KMS-11 (cell line): ENCODE data around the gene CTNNA3.

ENCODE experiments used
- H2AFZ ChIP-seq: fragments of 200-600 bp; sonication (generic); 2 replicates; pipeline ENCODE4 v1.6.1; 2016; ENCODE audit warnings: antibody characterized with exemption, mixed run types, low read depth
- H3K27ac ChIP-seq: fragments of 200-600 bp; sonication (generic); 2 replicates; pipeline ENCODE4 v1.6.1; 2016; ENCODE audit warnings: mild to moderate bottlenecking, mixed run types
- H3K27me3 ChIP-seq: fragments of 200-600 bp; sonication (generic); 2 replicates; pipeline ENCODE4 v1.6.1; 2017; ENCODE audit warnings: mild to moderate bottlenecking, low read depth, mixed run types, moderate library complexity; ENCODE audit not compliant: insufficient read depth
- H3K36me3 ChIP-seq: fragments of 200-600 bp; sonication (generic); 2 replicates; pipeline ENCODE4 v1.6.1; 2017; ENCODE audit warnings: mild to moderate bottlenecking, mixed run types; ENCODE audit not compliant: insufficient read depth
- H3K4me1 ChIP-seq: fragments of 200-600 bp; sonication (generic); 2 replicates; pipeline ENCODE4 v1.6.1; 2016; ENCODE audit warnings: mild to moderate bottlenecking, low read depth, mixed run types; ENCODE audit not compliant: poor library complexity, severe bottlenecking
- H3K4me2 ChIP-seq: fragments of 200-600 bp; sonication (generic); 2 replicates; pipeline ENCODE4 v1.7.0; 2016; ENCODE audit warnings: mild to moderate bottlenecking, mixed run types
- H3K4me3 ChIP-seq: fragments of 200-600 bp; sonication (generic); IDR thresholded peaks from 2 replicates; pipeline ENCODE4 v1.6.1; 2017; ENCODE audit warnings: low read depth, low read length, mixed read lengths; ENCODE audit not compliant: insufficient read depth
- H3K79me2 ChIP-seq: fragments of 200-600 bp; sonication (generic); 2 replicates; pipeline ENCODE4 v1.6.1; 2016; ENCODE audit warnings: low read depth, mixed run types; ENCODE audit not compliant: insufficient read depth
- H3K9ac ChIP-seq: fragments of 200-600 bp; sonication (generic); 2 replicates; pipeline ENCODE4 v1.6.1; 2016; ENCODE audit warnings: mild to moderate bottlenecking, mixed run types
- H4K20me1 ChIP-seq: fragments of 200-600 bp; sonication (generic); 2 replicates; pipeline ENCODE4 v1.6.1; 2016; ENCODE audit warnings: mild to moderate bottlenecking, mixed run types; ENCODE audit not compliant: insufficient read depth
- CTCF ChIP-seq: fragments of 200-600 bp; sonication (generic); conservative IDR thresholded peaks from 2 replicates; pipeline ENCODE4 v1.6.1; 2017; ENCODE audit warnings: low read depth, mild to moderate bottlenecking, antibody characterized with exemption, low read length, moderate library complexity, mixed read lengths

Gene CTNNA3

GRCh38 chr10:67100951-67101350 is 595.0 kb downstream of the CTNNA3 start:
- Histone ChIP-seq H3K4me1 (no peaks in the 10 kb centered on the region), H3K27me3 (no peaks in the 10 kb centered on the region), H3K27ac (no peak overlapping the region), H3K4me2 (no peak overlapping the region), H3K4me3 (no peak overlapping the region), H3K36me3 (no peaks in the 10 kb centered on the region), H3K79me2 (no peaks in the 10 kb centered on the region), H4K20me1 (no peaks in the 10 kb centered on the region), H2AFZ (no peak overlapping the region), H3K9ac (no peak overlapping the region)
- no peak for TF ChIP-seq CTCF

GRCh38 chr10:67098461-67098860 is 597.5 kb downstream of the CTNNA3 start:
- H3K4me1 ChIP-seq: no peaks in the 10 kb centered on the region
- no peaks in the 10 kb centered on the region for H4K20me1 ChIP-seq
- H2AFZ ChIP-seq: no peak overlapping the region
- no peaks in the 10 kb centered on the region for H3K36me3 ChIP-seq
- no peaks in the 10 kb centered on the region for H3K79me2 ChIP-seq
- H3K4me3 ChIP-seq: no peak overlapping the region
- no peak for TF ChIP-seq CTCF
- H3K4me2 ChIP-seq: no peak overlapping the region
- H3K27me3 ChIP-seq: no peaks in the 10 kb centered on the region
- H3K27ac ChIP-seq: no peak overlapping the region
- no peak overlapping the region for H3K9ac ChIP-seq

GRCh38 chr10:67095531-67095930 is 600.5 kb downstream of the CTNNA3 start:
- H3K79me2 ChIP-seq: no peaks in the 10 kb centered on the region
- no peak for TF ChIP-seq CTCF
- no peak overlapping the region for H3K4me2 ChIP-seq
- H3K4me3 ChIP-seq: no peak overlapping the region
- no peak overlapping the region for H3K9ac ChIP-seq
- H4K20me1 ChIP-seq: no peaks in the 10 kb centered on the region
- H3K36me3 ChIP-seq: no peaks in the 10 kb centered on the region
- H3K27ac ChIP-seq: no peak overlapping the region
- H3K4me1 ChIP-seq: no peaks in the 10 kb centered on the region
- no peaks in the 10 kb centered on the region for H3K27me3 ChIP-seq
- H2AFZ ChIP-seq: no peak overlapping the region

GRCh38 chr10:67088036-67088435 is 608.0 kb downstream of the CTNNA3 start:
- H3K4me3 ChIP-seq: no peak overlapping the region
- no peak overlapping the region for H3K27ac ChIP-seq
- no peak overlapping the region for H2AFZ ChIP-seq
- H3K36me3 ChIP-seq: no peaks in the 10 kb centered on the region
- H3K79me2 ChIP-seq: no peaks in the 10 kb centered on the region
- no peak for TF ChIP-seq CTCF
- H4K20me1 ChIP-seq: no peaks in the 10 kb centered on the region
- H3K4me1 ChIP-seq: no peaks in the 10 kb centered on the region
- no peaks in the 10 kb centered on the region for H3K27me3 ChIP-seq
- H3K4me2 ChIP-seq: no peak overlapping the region
- H3K9ac ChIP-seq: no peak overlapping the region

- no peaks in the 10 kb centered on the region for H3K4me1 ChIP-seq
- no peak overlapping the region for H2AFZ ChIP-seq
- H3K36me3 ChIP-seq: no peaks in the 10 kb centered on the region
- no peaks in the 10 kb centered on the region for H4K20me1 ChIP-seq
- H3K27ac ChIP-seq: no peak overlapping the region
- H3K4me3 ChIP-seq: no peak overlapping the region
- no peaks in the 10 kb centered on the region for H3K27me3 ChIP-seq
- H3K9ac ChIP-seq: no peak overlapping the region
- H3K79me2 ChIP-seq: no peaks in the 10 kb centered on the region
- H3K4me2 ChIP-seq: no peak overlapping the region
- TF ChIP-seq CTCF: no peak
Observed at GRCh38 chr10:67087135-67087425, 608.9 kb downstream of the CTNNA3 start.
